ACHN (cell line): ENCODE data around the gene GLCCI1.
"Not testable (repeated sequence)": the region's sequence is repeated elsewhere in the genome, so short reads cannot be mapped to it uniquely, and the experiment has no call there.

Source experiments
- DNase-seq: peaks from one replicate; pipeline ENCODE4 v3.0.0-alpha.2; 2015
- in situ Hi-C: cut with HindIII; loops from 2 replicates; pipeline ENCODE4 v1.10.0; 2017; ENCODE audit warnings: low sequenced_read_pairs, low pct_ligation_motif_present, low pct_unique_long_range_greater_than_20kb

The GLCCI1 gene

GRCh38 chr7:8035192-8035591 is 66.6 kb downstream of the GLCCI1 start:
- DNase-seq: no peak
- in situ Hi-C loops: no loop called here

- DNase-seq: peak; percentile 65
- in situ Hi-C loops: no loop called here
Measured at GRCh38 chr7:8035647-8036518, 67.3 kb downstream of the GLCCI1 start.

GRCh38 chr7:8037151-8037550 is 68.6 kb downstream of the GLCCI1 start:
- in situ Hi-C loops: no loop called here
- no peak for DNase-seq

GRCh38 chr7:8040768-8041369 is 72.3 kb downstream of the GLCCI1 start:
- no peak for DNase-seq

GRCh38 chr7:8042796-8043535 is 74.4 kb downstream of the GLCCI1 start:
- no peak for DNase-seq
- in situ Hi-C loops: no loop called here

More at GRCh38 chr7:8040768-8041369, 72.3 kb downstream of the GLCCI1 start:
- in situ Hi-C loops: no loop called here

GRCh38 chr7:8044761-8045430 is 76.3 kb downstream of the GLCCI1 start:
- in situ Hi-C loops: no loop called here
- DNase-seq: no peak

- DNase-seq, in situ Hi-C loops: not testable (repeated sequence)
Measured at GRCh38 chr7:8048067-8048466, 79.5 kb downstream of the GLCCI1 start.

GRCh38 chr7:8051373-8051772 is 82.8 kb downstream of the GLCCI1 start:
- DNase-seq: no peak
- in situ Hi-C loops: no loop called here

- in situ Hi-C loops: no loop called here
- DNase-seq: no peak
Measured at GRCh38 chr7:8051998-8052397, 83.4 kb downstream of the GLCCI1 start.

GRCh38 chr7:8052824-8053223 is 84.2 kb downstream of the GLCCI1 start:
- DNase-seq: no peak
- in situ Hi-C loops: no loop called here

- in situ Hi-C loops: no loop called here
Measured at GRCh38 chr7:8056439-8056838, 87.8 kb downstream of the GLCCI1 start.

GRCh38 chr7:8057566-8057965 is 89.0 kb downstream of the GLCCI1 start:
- no peak for DNase-seq
- in situ Hi-C loops: no loop called here

More at GRCh38 chr7:8056439-8056838, 87.8 kb downstream of the GLCCI1 start:
- no peak for DNase-seq

GRCh38 chr7:8058322-8058721 is 89.7 kb downstream of the GLCCI1 start:
- in situ Hi-C loops: no loop called here
- DNase-seq: no peak

- in situ Hi-C loops: no loop called here
Measured at GRCh38 chr7:8058852-8059251, 90.3 kb downstream of the GLCCI1 start.

GRCh38 chr7:8060241-8060640 is 91.6 kb downstream of the GLCCI1 start:
- no peak for DNase-seq
- in situ Hi-C loops: no loop called here

More at GRCh38 chr7:8058852-8059251, 90.3 kb downstream of the GLCCI1 start:
- no peak for DNase-seq

- in situ Hi-C loops, DNase-seq: not testable (repeated sequence)
Measured at GRCh38 chr7:8063300-8063699, 94.7 kb downstream of the GLCCI1 start.

GRCh38 chr7:8063706-8064297 is 95.2 kb downstream of the GLCCI1 start:
- in situ Hi-C loops: no loop called here
- DNase-seq: no peak

- no peak for DNase-seq
- in situ Hi-C loops: no loop called here
Measured at GRCh38 chr7:8064828-8065227, 96.2 kb downstream of the GLCCI1 start.
